GM19463 (cell line): ENCODE measurements around the gene ZNRF3.
A peak's percentile ranks its signal among the peaks of the same experiment; 100 is the strongest.

Source experiments
- ATAC-seq: cut with Tn5 transposase; IDR thresholded peaks from one replicate; pipeline ENCODE4 v1.9.1; 2021; ENCODE audit warnings: mild to moderate bottlenecking, moderate library complexity; ENCODE audit not compliant: unreplicated experiment

The ZNRF3 gene

GRCh38 chr22:29060251-29060869 is 177.0 kb downstream of the ZNRF3 start:
- ATAC-seq, result no peak

- ATAC-seq, result no peak
Measured at GRCh38 chr22:29060931-29061330, 177.6 kb downstream of the ZNRF3 start.

GRCh38 chr22:29061773-29062172 is 178.4 kb downstream of the ZNRF3 start, which contains the start of gene C22orf31:
C22orf31 (minus strand) TSS chr22:29061831; CDS start chr22:29061792, 39 bp downstream.
- no peak for ATAC-seq

GRCh38 chr22:29062286-29062821 is 179.0 kb downstream of the ZNRF3 start:
- ATAC-seq, result no peak

GRCh38 chr22:29065468-29066190 is 182.3 kb downstream of the ZNRF3 start:
- no peak for ATAC-seq

- ATAC-seq, result no peak
Measured at GRCh38 chr22:29069463-29069862, 186.1 kb downstream of the ZNRF3 start.

GRCh38 chr22:29070490-29070889 is 187.1 kb downstream of the ZNRF3 start:
- ATAC-seq, result no peak

- no peak for ATAC-seq
Measured at GRCh38 chr22:29071261-29072045, 188.1 kb downstream of the ZNRF3 start.

- ATAC-seq, result peak; percentile 83
Measured at GRCh38 chr22:29072193-29072978, 189.0 kb downstream of the ZNRF3 start.

- ATAC-seq, result peak; percentile 8
Measured at GRCh38 chr22:29072979-29073617, 189.7 kb downstream of the ZNRF3 start, which contains the start of gene KREMEN1. KREMEN1 (plus strand) TSS chr22:29073035; CDS start chr22:29073131, 96 bp downstream.

GRCh38 chr22:29073618-29074275 is 190.4 kb downstream of the ZNRF3 start:
- ATAC-seq, result no peak

- no peak for ATAC-seq
Measured at GRCh38 chr22:29074276-29074772, 191.0 kb downstream of the ZNRF3 start.

- ATAC-seq, result no peak
Measured at GRCh38 chr22:29078036-29078868, 194.9 kb downstream of the ZNRF3 start.

- ATAC-seq, result no peak
Measured at GRCh38 chr22:29078869-29079207, 195.5 kb downstream of the ZNRF3 start.

- no peak for ATAC-seq
Measured at GRCh38 chr22:29079218-29079901, 196.0 kb downstream of the ZNRF3 start.

- no peak for ATAC-seq
Measured at GRCh38 chr22:29080106-29080975, 197.0 kb downstream of the ZNRF3 start.
